ENCODE measurements around the gene CDC34.

The CDC34 gene

DNA sequence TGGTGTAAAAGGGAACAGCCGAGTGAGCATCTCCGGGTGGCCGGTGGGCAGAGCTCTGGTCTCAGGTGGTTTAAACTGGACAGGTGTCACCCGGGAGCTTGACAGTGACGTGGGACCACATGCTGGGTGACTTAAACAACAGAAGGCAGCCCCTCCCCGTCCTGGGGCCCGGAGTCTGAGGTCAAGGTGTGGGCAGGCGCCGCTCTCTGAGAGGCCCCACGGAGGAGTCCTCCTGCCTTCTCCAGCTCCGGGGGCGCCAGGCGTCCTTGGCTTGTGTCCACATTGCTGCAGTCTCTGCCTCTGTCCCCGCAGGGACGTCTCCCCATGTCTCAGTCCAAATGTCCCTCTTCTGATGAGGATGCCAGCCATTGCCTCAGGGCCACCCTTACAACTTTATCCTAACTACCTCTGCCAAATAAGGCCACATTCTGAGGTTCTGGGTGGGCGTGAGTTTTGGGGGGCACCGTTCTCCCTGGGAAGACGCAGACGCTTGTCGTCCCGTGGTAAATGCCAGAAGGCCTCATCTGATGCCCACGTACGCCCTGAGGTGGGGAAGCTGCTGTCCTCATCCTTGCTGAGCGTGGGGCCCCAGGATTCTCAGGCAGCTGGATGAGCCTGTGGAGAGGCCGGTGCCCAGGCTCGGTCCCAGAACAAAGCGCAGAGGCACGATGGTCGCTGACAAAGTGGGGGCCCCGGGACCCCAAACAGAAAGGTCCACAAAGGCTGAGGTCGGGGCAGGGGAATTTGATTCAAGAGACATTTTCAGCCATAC lies 25.2 kb downstream of the CDC34 start:
- H3K27ac ChIP-seq: no peak overlapping the region
- TF ChIP-seq, protein P1, sequence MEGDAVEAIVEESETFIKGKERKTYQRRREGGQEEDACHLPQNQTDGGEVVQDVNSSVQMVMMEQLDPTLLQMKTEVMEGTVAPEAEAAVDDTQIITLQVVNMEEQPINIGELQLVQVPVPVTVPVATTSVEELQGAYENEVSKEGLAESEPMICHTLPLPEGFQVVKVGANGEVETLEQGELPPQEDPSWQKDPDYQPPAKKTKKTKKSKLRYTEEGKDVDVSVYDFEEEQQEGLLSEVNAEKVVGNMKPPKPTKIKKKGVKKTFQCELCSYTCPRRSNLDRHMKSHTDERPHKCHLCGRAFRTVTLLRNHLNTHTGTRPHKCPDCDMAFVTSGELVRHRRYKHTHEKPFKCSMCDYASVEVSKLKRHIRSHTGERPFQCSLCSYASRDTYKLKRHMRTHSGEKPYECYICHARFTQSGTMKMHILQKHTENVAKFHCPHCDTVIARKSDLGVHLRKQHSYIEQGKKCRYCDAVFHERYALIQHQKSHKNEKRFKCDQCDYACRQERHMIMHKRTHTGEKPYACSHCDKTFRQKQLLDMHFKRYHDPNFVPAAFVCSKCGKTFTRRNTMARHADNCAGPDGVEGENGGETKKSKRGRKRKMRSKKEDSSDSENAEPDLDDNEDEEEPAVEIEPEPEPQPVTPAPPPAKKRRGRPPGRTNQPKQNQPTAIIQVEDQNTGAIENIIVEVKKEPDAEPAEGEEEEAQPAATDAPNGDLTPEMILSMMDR (conservative IDR thresholded peaks at IDR 0.05): no peak

DNA sequence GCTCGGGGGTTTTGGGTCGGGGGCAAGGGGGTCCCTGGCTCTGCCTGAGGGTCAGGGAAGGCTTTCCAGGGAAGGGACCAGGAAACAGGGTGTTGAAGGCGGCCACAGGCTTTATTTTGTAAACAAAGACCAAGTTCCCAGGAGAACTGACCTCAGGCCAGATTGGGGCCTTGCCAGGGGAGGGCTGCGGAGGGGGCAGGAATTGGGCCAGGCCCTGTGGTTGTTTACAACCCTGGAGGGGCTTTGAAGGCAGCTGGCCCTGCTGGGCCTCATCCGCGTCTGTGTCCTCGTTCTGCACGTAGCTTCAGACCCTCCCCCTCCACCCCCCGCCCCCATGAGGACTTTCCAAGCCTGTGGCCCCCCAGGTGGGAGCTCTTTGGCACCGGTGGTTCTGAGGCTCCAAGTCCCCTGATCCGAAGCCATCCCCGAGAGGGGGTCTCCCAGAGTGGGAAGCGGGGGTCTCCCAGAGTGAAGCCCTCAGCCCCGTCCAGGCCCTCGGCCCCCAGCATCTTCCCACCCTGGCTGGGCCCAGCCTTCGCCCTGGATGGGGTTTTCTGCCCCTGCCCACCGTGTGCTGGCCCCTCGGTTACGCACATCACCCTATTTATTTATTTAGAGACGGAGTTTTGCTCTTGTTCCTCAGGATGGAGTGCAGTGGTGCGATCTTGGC lies 27.3 kb downstream of the CDC34 start:
- TF ChIP-seq, protein P1 (conservative IDR thresholded peaks at IDR 0.05): no peak
- no peak overlapping the region for H3K27ac ChIP-seq

DNA sequence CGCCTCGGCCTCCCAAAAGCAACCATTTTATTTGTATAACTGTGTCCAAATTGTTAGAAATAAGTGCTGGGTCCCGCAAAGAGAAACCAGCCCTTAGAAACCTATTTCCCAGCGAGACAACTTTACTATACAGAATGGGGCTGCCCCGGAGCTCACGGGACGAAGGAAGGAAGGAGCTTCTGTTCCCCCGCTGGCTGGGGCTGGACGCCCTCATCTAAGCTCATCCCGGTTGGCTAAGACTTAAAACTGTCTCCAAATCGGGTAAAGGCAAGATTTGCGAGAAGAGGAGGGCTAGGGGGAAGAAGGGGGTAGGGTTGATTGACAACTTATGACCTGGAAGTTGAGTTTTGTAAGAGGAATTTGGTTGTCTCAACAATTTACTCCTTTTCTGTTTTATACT lies 28.6 kb downstream of the CDC34 start:
- H3K27ac ChIP-seq: no peak overlapping the region
- TF ChIP-seq, protein P1 (conservative IDR thresholded peaks at IDR 0.05): no peak

DNA sequence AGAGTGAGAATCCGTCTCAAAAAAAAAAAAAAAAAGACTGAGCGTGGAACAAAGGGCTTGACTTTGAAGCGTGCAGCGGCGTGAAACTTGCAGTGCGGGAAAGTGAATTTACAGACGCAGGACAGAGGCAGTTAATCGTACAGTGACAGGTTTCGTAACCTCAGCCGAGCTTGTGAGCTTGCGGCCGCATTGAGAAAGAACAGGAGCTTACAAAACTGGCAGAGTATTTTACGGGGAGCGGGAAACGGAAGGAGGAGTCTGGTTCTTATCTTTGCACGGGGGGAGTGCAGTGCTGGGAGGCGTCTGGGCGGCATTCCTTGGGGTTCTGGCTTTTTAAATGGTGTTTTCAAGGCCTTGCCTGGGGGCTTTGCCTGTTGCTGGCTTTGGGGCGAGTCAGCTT lies 34.8 kb downstream of the CDC34 start:
- H3K27ac ChIP-seq: no peak overlapping the region
- TF ChIP-seq, protein P1 (conservative IDR thresholded peaks at IDR 0.05): no peak

DNA sequence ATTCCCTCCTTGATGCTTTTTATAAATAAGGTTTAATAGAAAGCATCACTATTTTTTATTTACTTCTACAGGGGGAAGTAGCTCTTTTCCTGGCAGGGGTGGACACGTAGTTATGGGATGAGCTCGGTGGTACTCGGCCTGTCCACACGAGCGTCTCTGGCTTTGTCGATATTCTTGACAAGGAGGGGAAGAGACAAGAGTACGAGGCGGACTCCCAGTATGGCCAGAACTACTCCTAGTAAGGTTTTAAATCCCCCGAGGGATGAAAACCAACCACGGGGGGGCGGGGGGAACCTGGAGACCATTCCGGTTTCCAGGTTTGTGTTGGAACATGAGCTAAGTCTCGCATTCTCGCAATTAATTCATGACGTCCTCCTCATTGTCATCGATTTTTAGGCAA lies 35.3 kb downstream of the CDC34 start:
- no peak overlapping the region for H3K27ac ChIP-seq
- TF ChIP-seq, protein P1 (conservative IDR thresholded peaks at IDR 0.05): no peak

DNA sequence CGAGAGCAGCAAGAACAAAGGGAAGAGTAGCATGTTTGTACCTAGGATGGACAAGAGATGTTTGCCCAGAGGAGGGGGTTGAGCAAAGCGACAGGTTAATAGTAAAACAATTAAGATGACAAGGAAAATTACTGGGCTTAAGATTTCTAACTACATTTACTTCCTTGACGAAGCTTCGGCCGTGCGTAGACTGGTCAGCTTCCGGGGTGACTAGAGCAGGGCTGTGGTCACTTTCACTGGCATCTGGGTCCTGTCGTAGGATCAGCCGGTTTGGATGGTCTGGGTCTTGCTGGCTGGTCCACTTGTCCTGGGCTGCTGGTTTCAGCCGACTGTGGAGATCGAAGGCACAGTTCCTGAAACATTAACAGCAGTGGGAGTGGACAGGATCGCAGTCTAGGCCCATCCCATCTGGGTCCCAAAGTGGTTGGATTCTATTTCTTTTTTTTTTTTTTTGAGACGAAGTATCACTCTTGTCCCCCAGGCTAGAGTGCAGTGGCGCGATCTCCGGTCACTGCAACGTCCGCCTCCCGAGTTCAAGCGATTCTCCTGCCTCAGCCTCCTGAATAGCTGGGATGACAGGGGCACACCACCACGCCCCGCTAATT lies 35.8 kb downstream of the CDC34 start:
- TF ChIP-seq, protein P1 (conservative IDR thresholded peaks at IDR 0.05): no peak
- H3K27ac ChIP-seq: no peak overlapping the region

DNA sequence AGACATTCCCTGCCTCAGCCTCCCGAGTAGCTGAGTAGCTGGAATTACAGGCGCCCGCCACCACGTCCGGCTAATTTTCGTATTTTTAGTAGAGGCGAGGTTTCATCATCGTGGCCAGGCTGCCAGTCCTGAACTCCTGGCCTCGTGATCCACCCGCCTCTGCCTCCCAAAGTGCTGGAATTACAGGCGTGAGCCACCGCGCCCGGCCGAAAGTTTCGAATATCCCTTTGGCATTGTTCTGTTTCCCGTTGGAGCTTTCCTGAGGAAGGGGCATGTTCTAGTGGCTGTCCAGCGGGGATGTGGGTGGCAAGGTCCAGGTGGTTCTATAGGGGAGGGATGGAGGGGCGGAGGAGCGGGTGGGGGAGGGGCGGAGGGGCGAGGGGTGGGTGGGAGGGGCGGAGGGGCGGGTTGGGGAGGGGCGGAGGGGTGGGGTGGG lies 38.7 kb downstream of the CDC34 start:
- no peak overlapping the region for H3K27ac ChIP-seq
- TF ChIP-seq, protein P1 (conservative IDR thresholded peaks at IDR 0.05): no peak

Data from VCaP (cell line).